UCSD-AML1 (cell line): Measurements from ENCODE around the gene MAP2.

Experiments
- DNase-seq: peaks from one replicate; lab custom pipeline; 2025; ENCODE audit not compliant: unreplicated experiment; lab: John Stamatoyannopoulos, UW

Gene MAP2

GRCh38 chr2:209642146-209642820 is 218.4 kb downstream of the MAP2 start:
- no peak for DNase-seq

- DNase-seq = no peak
Observed at GRCh38 chr2:209644842-209645241, 221.0 kb downstream of the MAP2 start.

DNA sequence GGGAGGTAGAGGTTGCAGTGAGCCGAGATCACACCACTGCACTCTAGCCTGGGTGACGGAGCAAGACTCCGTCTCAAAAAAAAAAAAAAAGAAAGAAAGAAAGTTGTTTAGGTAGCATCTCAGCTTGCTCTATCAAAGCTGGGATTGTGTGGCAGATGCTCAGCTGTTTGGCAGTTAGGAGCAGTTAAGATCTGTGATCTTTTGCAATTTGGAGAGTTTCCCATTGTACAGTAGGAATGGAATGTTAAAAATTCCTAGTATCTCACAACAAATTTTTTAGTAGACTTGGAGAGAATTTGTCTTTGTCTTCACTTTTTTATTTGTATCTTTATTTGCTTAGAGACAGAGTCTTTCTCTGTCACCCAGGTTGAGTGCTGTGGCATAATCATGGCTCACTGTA is 224.9 kb downstream of the MAP2 start:
- no peak for DNase-seq

DNA sequence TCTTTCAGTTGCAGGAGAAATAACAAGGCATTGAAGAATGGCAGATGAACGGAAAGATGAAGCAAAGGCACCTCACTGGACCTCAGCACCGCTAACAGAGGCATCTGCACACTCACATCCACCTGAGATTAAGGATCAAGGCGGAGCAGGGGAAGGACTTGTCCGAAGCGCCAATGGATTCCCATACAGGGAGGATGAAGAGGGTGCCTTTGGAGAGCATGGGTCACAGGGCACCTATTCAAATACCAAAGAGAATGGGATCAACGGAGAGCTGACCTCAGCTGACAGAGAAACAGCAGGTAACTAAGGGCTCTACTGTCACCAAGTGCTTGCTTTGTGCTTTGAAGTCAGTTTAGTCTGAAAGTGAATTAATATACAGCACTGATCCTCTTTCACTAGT is 229.3 kb downstream of the MAP2 start:
- no peak for DNase-seq

- DNase-seq = no peak
Observed at GRCh38 chr2:209661286-209661894, 237.5 kb downstream of the MAP2 start.

- DNase-seq = no peak
Observed at GRCh38 chr2:209662021-209662420, 238.2 kb downstream of the MAP2 start.

DNA sequence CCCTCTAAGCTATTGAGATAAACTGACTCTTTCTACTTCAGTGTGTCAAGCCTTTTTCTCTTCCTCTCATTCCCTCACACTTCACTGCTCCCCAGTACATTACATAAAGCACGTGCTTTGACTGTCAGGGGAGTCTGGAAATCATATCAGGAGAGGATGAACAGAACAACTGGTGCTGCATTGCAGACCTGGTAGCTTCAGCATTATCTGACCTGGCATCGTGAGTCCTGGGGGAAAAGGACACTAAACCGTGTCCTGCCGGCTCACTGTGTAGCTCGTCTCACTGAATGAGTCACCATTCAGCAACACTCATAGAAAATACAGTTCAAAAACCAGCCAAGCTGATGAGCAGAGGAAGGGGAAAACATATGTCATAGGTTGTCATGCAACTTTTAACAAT is 239.3 kb downstream of the MAP2 start:
- no peak for DNase-seq

- no peak for DNase-seq
Observed at GRCh38 chr2:209663656-209664055, 239.8 kb downstream of the MAP2 start.

DNA sequence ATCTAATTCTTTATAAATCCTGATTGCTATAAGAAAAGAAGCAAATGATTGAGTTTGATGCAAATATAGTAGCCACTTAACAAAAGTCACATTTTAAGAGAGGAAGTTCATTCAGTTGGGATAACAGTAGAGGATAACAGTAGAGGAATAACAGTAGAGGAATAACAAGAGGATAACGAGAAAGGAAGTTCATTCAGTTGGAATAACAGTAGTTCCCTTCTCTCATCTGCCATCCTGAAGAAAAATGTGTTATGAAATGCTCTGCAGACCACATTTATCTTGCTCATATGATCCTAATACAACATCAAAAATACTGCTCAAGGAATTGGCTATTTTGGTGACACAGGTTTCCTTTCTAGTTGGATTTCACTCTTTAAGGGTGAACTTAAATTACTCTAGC is 242.4 kb downstream of the MAP2 start:
- no peak for DNase-seq

DNA sequence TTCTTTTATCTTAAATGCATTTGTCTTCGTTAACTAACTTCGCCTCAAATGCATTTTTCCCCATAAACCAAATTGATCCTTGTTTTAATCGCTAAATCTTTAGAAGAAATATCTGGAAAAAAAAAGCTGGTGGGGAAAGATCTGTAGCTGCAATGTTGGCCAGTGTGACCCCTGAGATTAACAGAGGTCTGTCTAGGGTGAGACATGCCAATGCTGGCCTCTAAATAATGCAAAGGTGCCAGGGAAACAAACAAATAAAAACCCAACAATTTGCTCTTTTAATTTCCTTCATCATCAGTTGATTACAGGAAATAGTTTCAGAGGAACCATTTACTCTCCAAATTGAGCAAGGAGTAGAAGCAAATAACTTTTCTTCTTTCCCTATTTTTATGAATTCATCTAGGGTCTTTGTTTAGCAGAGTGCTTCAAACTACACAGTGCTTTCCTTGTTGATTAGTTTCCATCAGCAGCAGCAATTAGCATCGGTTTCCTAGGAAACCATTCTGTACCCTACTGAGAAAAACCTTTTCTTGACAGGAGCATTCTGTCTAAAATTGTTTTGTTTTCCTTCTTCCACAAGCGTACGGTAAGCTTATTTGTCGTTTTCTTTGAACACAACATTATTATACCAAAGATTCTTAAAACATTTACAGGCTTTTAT is 247.3 kb downstream of the MAP2 start:
- no peak for DNase-seq

- DNase-seq = no peak
Observed at GRCh38 chr2:209673811-209674210, 250.0 kb downstream of the MAP2 start.

GRCh38 chr2:209680596-209680995 is 256.7 kb downstream of the MAP2 start:
- no peak for DNase-seq

- no peak for DNase-seq
Observed at GRCh38 chr2:209681201-209681735, 257.4 kb downstream of the MAP2 start.

- DNase-seq = no peak
Observed at GRCh38 chr2:209682646-209683045, 258.8 kb downstream of the MAP2 start.

DNA sequence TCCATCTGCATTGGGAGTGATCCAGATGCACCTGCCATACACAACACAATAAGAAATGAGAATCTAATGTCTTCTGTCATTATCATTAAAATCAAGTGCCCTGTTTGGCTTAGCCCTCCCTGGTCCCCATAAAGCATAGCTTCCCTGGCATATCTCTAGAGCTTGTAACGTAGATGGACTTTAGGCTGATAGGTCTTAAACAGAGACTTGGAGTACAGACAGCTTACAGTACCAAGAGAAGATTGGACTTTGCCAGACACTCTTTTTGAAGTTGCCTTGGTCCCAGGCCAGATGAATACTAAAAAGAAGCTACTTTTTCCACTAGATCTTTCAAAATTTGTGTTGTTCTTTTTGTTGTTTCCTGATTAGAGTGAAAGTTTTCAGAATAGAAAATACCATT is 261.5 kb downstream of the MAP2 start:
- no peak for DNase-seq

GRCh38 chr2:209685963-209686362 is 262.1 kb downstream of the MAP2 start:
- DNase-seq = no peak

DNA sequence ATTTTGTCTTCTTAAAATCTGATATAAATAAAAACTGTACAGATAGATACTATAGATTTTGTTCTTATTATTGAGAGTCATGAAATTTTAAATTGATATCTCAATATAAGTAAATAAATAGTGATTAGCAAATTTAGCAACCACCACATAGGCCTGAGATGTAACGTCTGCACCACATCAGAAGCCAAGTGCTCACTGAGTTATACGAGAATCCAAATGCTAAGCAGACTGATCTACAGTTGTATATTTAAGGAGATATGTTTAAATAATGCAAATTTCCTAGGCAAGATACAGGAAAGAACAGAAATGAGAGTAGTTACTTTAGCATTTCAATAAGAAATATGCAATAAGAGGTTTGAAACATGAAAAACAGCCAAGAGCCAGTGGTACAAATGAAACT is 262.6 kb downstream of the MAP2 start:
- no peak for DNase-seq

DNA sequence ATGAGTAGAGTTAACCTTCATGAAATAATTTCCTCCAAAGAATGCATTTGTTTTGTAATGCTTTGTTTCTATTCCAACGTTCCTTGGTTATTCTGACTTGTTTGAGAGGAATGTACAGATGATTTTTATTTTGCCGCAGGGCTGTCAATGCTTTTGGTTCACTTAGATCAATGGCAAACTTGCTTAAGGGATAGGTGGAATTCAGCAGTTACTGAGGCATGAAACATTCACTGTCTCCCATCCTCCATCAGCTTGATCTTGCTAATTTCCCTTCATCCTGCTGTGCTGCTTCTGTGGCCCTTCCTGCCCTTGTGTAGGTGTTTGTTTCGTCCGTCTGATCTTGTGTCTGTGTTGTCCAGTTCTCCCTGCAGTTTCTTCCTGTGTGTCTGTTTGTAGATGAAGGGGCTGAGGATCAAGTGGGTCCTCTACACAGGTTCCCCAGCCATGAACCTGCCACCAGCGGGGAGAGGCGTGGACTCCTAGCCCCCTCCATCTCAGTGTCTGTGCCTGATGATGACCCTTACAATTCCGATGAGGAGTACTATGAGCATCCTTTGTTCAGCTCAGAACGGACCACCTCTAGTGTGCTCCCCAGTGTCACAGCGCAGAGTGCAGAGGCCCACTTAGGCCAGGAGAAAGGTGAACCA is 263.6 kb downstream of the MAP2 start:
- DNase-seq = no peak

DNA sequence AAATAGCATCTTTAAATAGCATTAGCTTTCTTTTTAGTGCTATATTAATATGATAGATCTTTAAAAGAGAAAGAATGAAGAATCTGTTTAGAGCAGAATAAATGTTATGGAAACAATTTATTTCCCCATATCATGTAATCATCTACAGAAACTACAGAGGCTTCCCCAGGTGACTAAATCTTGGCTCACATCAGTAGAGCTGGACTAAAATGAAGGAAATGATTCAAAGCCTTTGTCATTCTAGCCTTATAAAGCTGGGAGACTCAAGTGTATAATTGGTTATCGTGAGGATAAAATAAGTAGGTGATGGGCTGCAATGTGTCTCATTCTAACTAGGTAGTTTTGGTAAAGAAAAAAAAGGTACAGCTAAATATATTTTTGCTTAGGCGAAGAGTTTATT is 264.5 kb downstream of the MAP2 start:
- no peak for DNase-seq

- no peak for DNase-seq
Observed at GRCh38 chr2:209690029-209690754, 266.3 kb downstream of the MAP2 start.

DNA sequence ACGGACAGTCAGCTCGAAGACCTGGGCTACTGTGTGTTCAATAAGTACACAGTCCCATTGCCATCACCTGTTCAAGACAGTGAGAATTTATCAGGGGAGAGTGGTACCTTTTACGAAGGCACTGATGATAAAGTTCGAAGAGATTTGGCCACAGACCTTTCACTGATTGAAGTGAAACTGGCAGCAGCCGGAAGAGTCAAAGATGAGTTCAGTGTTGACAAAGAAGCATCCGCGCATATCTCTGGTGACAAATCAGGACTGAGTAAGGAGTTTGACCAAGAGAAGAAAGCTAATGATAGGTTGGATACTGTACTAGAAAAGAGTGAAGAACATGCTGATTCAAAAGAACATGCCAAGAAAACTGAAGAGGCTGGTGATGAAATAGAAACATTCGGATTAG is 270.9 kb downstream of the MAP2 start:
- DNase-seq = no peak
